Liver (tissue), 9 donors: Measurements from ENCODE around the gene NEB. TPM values are rescaled to one million over a fixed set of nuclear protein-coding genes. Genes with fewer than 3 reads are reported as not detected.

ENCODE experiments used
- DNase-seq: peaks from one replicate; pipeline ENCODE4 v3.0.0-alpha.2; 2017; ENCODE audit warnings: low spot score
- H3K27ac ChIP-seq, 2 donors: one replicate each; pipeline ENCODE4 v1.7.0; 2013; ENCODE audit warnings: inconsistent platforms in 2 of 2, low read length in 2 of 2, control low read depth in 1 of 2, low read depth in 1 of 2, mild to moderate bottlenecking in 1 of 2
- H3K27me3 ChIP-seq, 4 donors: one replicate each; pipeline versions ENCODE4 v1.6.1 to v1.7.0; 2013; ENCODE audit warnings: low read length in 3 of 4, inconsistent platforms in 1 of 4, mild to moderate bottlenecking in 1 of 4, moderate library complexity in 1 of 4; ENCODE audit not compliant: control insufficient read depth in 4 of 4, insufficient read depth in 4 of 4
- H3K36me3 ChIP-seq, 4 donors: one replicate each; pipeline versions ENCODE4 v1.6.1 to v1.7.0; 2013; ENCODE audit warnings: low read length in 3 of 4, mild to moderate bottlenecking in 3 of 4, low read depth in 1 of 4, moderate library complexity in 1 of 4; ENCODE audit not compliant: control insufficient read depth in 4 of 4, insufficient read depth in 3 of 4
- H3K4me1 ChIP-seq, 4 donors: one replicate each; pipeline versions ENCODE4 v1.6.1 to v1.7.0; 2013; ENCODE audit warnings: low read length in 3 of 4, mild to moderate bottlenecking in 3 of 4, moderate library complexity in 1 of 4; ENCODE audit not compliant: control insufficient read depth in 4 of 4, insufficient read depth in 4 of 4
- H3K4me3 ChIP-seq, 3 donors: one replicate each; pipeline versions ENCODE4 v1.6.1 to v1.7.0; 2013; ENCODE audit warnings: low read length in 3 of 3, control low read depth in 1 of 3, low read depth in 1 of 3, mild to moderate bottlenecking in 1 of 3
- H3K9ac ChIP-seq, 2 donors: one replicate each; pipeline ENCODE4 v1.7.0; 2013; ENCODE audit warnings: low read length in 2 of 2, mild to moderate bottlenecking in 2 of 2, moderate library complexity in 2 of 2, control low read depth in 1 of 2, low read depth in 1 of 2
- H3K9me3 ChIP-seq, 4 donors: one replicate each; pipeline versions ENCODE4 v1.6.1 to v1.7.0; 2013; ENCODE audit warnings: low read length in 3 of 4; ENCODE audit not compliant: control insufficient read depth in 4 of 4
- EGR1 ChIP-seq, 2 donors: IDR thresholded peaks; 2 replicates each; pipeline ENCODE4 v1.6.1; 2016 to 2018; ENCODE audit warnings: antibody characterized with exemption in 2 of 2, low read depth in 2 of 2
- FOXA1 ChIP-seq: IDR thresholded peaks from 2 replicates; pipeline ENCODE4 v1.6.1; 2016; ENCODE audit warnings: antibody characterized with exemption
- FOXA2 ChIP-seq: IDR thresholded peaks from 2 replicates; pipeline ENCODE4 v1.6.1; 2016; ENCODE audit warnings: antibody characterized with exemption
- GABPA ChIP-seq, 2 donors: IDR thresholded peaks in 1 of 2; conservative IDR thresholded peaks in 1 of 2; 2 replicates each; pipeline ENCODE4 v1.6.1; 2016; ENCODE audit warnings: antibody characterized with exemption in 2 of 2, mild to moderate bottlenecking in 1 of 2, moderate library complexity in 1 of 2
- HNF4A ChIP-seq, 2 donors: conservative IDR thresholded peaks; 2 replicates each; pipeline ENCODE4 v1.6.1; 2016; ENCODE audit warnings: antibody characterized with exemption in 2 of 2, mild to moderate bottlenecking in 2 of 2
- HNF4G ChIP-seq: IDR thresholded peaks from 2 replicates; pipeline ENCODE4 v1.6.1; 2016; ENCODE audit warnings: antibody characterized with exemption
- JUND ChIP-seq, 2 donors: IDR thresholded peaks; 2 replicates each; pipeline ENCODE4 v1.6.1; 2016; ENCODE audit warnings: antibody characterized with exemption in 2 of 2
- MAX ChIP-seq: IDR thresholded peaks from 2 replicates; pipeline ENCODE4 v1.6.1; 2016; ENCODE audit warnings: antibody characterized with exemption
- NR2F2 ChIP-seq: IDR thresholded peaks from 2 replicates; pipeline ENCODE4 v1.6.1; 2016; ENCODE audit warnings: antibody characterized with exemption
- RAD21 ChIP-seq, 2 donors: IDR thresholded peaks; 2 replicates each; pipeline ENCODE4 v1.6.1; 2016; ENCODE audit warnings: antibody characterized with exemption in 2 of 2, mild to moderate bottlenecking in 2 of 2
- RXRA ChIP-seq, 2 donors: IDR thresholded peaks; 2 replicates each; pipeline ENCODE4 v1.6.1; 2017 to 2018; ENCODE audit warnings: antibody characterized with exemption in 2 of 2, mild to moderate bottlenecking in 1 of 2
- SP1 ChIP-seq: IDR thresholded peaks from 2 replicates; pipeline ENCODE4 v1.6.1; 2018; ENCODE audit warnings: antibody characterized with exemption, mild to moderate bottlenecking
- TAF1 ChIP-seq: conservative IDR thresholded peaks from 2 replicates; pipeline ENCODE4 v1.6.1; 2016; ENCODE audit warnings: antibody characterized with exemption, mild to moderate bottlenecking
- YY1 ChIP-seq: IDR thresholded peaks from 2 replicates; pipeline ENCODE4 v1.6.1; 2016; ENCODE audit warnings: antibody characterized with exemption, mild to moderate bottlenecking
- ZBTB33 ChIP-seq: IDR thresholded peaks from 2 replicates; pipeline ENCODE4 v1.6.1; 2016; ENCODE audit warnings: antibody characterized with exemption
- WGBS: extraction: QIAGEN DNeasy Blood & Tissue Kit; methylation state at CpG from one replicate; pipeline ENCODE4 v1.1.7; 2013; 5-methylcytosine and 5-hydroxymethylcytosine counted together
- polyA plus RNA-seq, 2 donors: library from polyadenylated mRNA; stranded (reverse) in 1 of 2; unstranded in 1 of 2; fragments of 200-250 nt in 1 of 2; fragments of >200 nt in 1 of 2; fragmentation: Nextera tagmentation in 1 of 2; extraction: Ambion mirVana in 1 of 2; gene quantifications; one replicate each; pipeline versions ENCODE4 v1.2.1 to v1.2.3, GENCODE V29; 2013 to 2015
- total RNA-seq, 2 donors: library from RNA; depleted of rRNA; stranded (reverse); fragments of >200 nt; gene quantifications; one replicate each; pipeline ENCODE4 v1.2.3, GENCODE V29; 2014
- TF ChIP-seq, protein P1 (sequence below): IDR thresholded peaks from 2 replicates; pipeline ENCODE4 v1.6.1; 2016; ENCODE audit warnings: antibody characterized with exemption, mild to moderate bottlenecking
- TF ChIP-seq, protein P2 (sequence below): IDR thresholded peaks from 2 replicates; pipeline ENCODE4 v1.6.1; 2016; ENCODE audit warnings: antibody characterized with exemption
- TF ChIP-seq, protein P3 (sequence below): fragments of 150-350 bp; IDR thresholded peaks from 2 replicates; pipeline ENCODE4 v1.5.1; 2017; ENCODE audit warnings: improper control_type of control experiment, low read depth, low read length; ENCODE audit not compliant: missing input control
- donor health status: healthy.
- donor health status: healthy.
- donor health status: healthy.
- donor health status: healthy.
- donor health status: healthy.

The NEB gene
- total and polyA plus RNA-seq, 4 donors, result 0.28 to 6.4 (median 2.7) TPM

DNA sequence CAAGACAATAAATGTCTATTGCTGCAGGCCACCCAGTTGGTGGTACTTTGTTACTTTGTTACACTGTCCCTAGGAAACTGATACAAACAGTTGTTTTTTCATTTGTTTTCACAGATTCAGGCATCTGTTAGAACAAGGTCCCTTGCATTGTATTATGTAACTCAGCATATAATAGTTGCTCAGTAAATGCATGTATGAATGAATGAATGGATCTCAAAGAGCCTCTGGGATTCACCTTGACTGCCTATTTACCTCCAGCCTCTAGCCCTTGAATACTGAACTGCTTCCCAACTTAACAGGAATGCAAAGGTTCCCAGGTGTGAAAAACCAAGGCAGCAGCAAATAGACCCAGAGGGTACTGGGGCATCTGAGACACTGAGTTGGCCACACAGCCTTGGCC lies 27.4 kb upstream of the NEB start:
- H3K27ac ChIP-seq, result no peak overlapping the region
- H3K36me3 ChIP-seq, result no peaks in the 10 kb centered on the region
- H3K9me3 ChIP-seq, result no peaks in the 10 kb centered on the region
- no peak for DNase-seq
- TF ChIP-seq, protein P1, sequence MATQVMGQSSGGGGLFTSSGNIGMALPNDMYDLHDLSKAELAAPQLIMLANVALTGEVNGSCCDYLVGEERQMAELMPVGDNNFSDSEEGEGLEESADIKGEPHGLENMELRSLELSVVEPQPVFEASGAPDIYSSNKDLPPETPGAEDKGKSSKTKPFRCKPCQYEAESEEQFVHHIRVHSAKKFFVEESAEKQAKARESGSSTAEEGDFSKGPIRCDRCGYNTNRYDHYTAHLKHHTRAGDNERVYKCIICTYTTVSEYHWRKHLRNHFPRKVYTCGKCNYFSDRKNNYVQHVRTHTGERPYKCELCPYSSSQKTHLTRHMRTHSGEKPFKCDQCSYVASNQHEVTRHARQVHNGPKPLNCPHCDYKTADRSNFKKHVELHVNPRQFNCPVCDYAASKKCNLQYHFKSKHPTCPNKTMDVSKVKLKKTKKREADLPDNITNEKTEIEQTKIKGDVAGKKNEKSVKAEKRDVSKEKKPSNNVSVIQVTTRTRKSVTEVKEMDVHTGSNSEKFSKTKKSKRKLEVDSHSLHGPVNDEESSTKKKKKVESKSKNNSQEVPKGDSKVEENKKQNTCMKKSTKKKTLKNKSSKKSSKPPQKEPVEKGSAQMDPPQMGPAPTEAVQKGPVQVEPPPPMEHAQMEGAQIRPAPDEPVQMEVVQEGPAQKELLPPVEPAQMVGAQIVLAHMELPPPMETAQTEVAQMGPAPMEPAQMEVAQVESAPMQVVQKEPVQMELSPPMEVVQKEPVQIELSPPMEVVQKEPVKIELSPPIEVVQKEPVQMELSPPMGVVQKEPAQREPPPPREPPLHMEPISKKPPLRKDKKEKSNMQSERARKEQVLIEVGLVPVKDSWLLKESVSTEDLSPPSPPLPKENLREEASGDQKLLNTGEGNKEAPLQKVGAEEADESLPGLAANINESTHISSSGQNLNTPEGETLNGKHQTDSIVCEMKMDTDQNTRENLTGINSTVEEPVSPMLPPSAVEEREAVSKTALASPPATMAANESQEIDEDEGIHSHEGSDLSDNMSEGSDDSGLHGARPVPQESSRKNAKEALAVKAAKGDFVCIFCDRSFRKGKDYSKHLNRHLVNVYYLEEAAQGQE, result no peak
- TF ChIP-seq JUND (IDR thresholded peaks at IDR 0.05) (no peak), YY1 (no peak), GABPA (IDR thresholded peaks at IDR 0.05 in 1 of 2, conservative IDR thresholded peaks at IDR 0.05 in 1 of 2) (no peak), SP1 (no peak), TAF1 (no peak), HNF4A (conservative IDR thresholded peaks at IDR 0.05) (no peak), FOXA2 (no peak), ZBTB33 (no peak), EGR1 (IDR thresholded peaks at IDR 0.05; ENCODE audit: low read depth in 2 of 2) (no peak), MAX (no peak), NR2F2 (no peak), FOXA1 (no peak), RXRA (IDR thresholded peaks at IDR 0.05) (no peak), HNF4G (no peak), RAD21 (IDR thresholded peaks at IDR 0.05) (no peak)
- TF ChIP-seq, protein P2, sequence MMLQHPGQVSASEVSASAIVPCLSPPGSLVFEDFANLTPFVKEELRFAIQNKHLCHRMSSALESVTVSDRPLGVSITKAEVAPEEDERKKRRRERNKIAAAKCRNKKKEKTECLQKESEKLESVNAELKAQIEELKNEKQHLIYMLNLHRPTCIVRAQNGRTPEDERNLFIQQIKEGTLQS, result no peak
- TF ChIP-seq, protein P3, sequence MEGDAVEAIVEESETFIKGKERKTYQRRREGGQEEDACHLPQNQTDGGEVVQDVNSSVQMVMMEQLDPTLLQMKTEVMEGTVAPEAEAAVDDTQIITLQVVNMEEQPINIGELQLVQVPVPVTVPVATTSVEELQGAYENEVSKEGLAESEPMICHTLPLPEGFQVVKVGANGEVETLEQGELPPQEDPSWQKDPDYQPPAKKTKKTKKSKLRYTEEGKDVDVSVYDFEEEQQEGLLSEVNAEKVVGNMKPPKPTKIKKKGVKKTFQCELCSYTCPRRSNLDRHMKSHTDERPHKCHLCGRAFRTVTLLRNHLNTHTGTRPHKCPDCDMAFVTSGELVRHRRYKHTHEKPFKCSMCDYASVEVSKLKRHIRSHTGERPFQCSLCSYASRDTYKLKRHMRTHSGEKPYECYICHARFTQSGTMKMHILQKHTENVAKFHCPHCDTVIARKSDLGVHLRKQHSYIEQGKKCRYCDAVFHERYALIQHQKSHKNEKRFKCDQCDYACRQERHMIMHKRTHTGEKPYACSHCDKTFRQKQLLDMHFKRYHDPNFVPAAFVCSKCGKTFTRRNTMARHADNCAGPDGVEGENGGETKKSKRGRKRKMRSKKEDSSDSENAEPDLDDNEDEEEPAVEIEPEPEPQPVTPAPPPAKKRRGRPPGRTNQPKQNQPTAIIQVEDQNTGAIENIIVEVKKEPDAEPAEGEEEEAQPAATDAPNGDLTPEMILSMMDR, result no peak
- H3K4me3 ChIP-seq, result no peak overlapping the region
- no peaks in the 10 kb centered on the region for H3K27me3 ChIP-seq
- no peak overlapping the region for H3K9ac ChIP-seq
- no peaks in the 10 kb centered on the region for H3K4me1 ChIP-seq

GRCh38 chr2:151761193-151761592 lies 26.9 kb upstream of the NEB start:
- Histone ChIP-seq H3K4me3 (no peak overlapping the region), H3K27ac (no peak overlapping the region), H3K27me3 (no peaks in the 10 kb centered on the region), H3K9ac (no peak overlapping the region), H3K4me1 (no peaks in the 10 kb centered on the region), H3K36me3 (no peaks in the 10 kb centered on the region), H3K9me3 (no peaks in the 10 kb centered on the region)
- 90% methylated on average over 3 of the region's 3 CpGs for WGBS
- no peak for DNase-seq
- TF ChIP-seq GABPA (IDR thresholded peaks at IDR 0.05 in 1 of 2, conservative IDR thresholded peaks at IDR 0.05 in 1 of 2) (no peak), JUND (IDR thresholded peaks at IDR 0.05) (no peak), NR2F2 (no peak), HNF4G (no peak), SP1 (no peak), EGR1 (IDR thresholded peaks at IDR 0.05; ENCODE audit: low read depth in 2 of 2) (no peak), FOXA1 (no peak), YY1 (no peak)
- TF ChIP-seq, protein P3, result no peak
- TF ChIP-seq, protein P1, result no peak
- TF ChIP-seq, protein P2, result no peak
